ENCODE results near the gene CETP.

GRCh38 chr16:56931892-56932720, 29.6 kb upstream of the CETP start, which contains the start of gene HERPUD1:
- TF ChIP-seq CTCF (conservative IDR thresholded peaks at IDR 0.05; ENCODE audit: low read depth, low read length), result no peak
- TF ChIP-seq EZH2 (IDR thresholded peaks at IDR 0.05; ENCODE audit: low read length, unreplicated experiment), result no peak

Measured in PC-3 (cell line).